GM19455 (cell line): ENCODE results near the gene MORC1.
A peak's percentile ranks its signal among the peaks of the same experiment; 100 is the strongest.

Experiments used
- ATAC-seq: cut with Tn5 transposase; IDR thresholded peaks from one replicate; pipeline ENCODE4 v1.9.1; 2021; ENCODE audit not compliant: unreplicated experiment

MORC1 gene

GRCh38 chr3:109033000-109033660 lies 84.8 kb downstream of the MORC1 start:
- ATAC-seq, result no peak

GRCh38 chr3:109028753-109029152 lies 89.2 kb downstream of the MORC1 start:
- ATAC-seq, result no peak

GRCh38 chr3:109026821-109027220 lies 91.1 kb downstream of the MORC1 start:
- no peak for ATAC-seq

GRCh38 chr3:109025896-109026295 lies 92.0 kb downstream of the MORC1 start:
- ATAC-seq, result no peak

GRCh38 chr3:109023656-109024254 lies 94.2 kb downstream of the MORC1 start:
- peak; percentile 70 for ATAC-seq

GRCh38 chr3:109023167-109023566 lies 94.8 kb downstream of the MORC1 start:
- no peak for ATAC-seq

GRCh38 chr3:109021556-109021955 lies 96.4 kb downstream of the MORC1 start:
- no peak for ATAC-seq

- no peak for ATAC-seq
Observed at GRCh38 chr3:109018828-109019227, 99.1 kb downstream of the MORC1 start.

- no peak for ATAC-seq
Observed at GRCh38 chr3:109005443-109005842, 112.5 kb downstream of the MORC1 start.

GRCh38 chr3:108998436-108998835 lies 119.5 kb downstream of the MORC1 start:
- ATAC-seq, result no peak

- ATAC-seq, result no peak
Observed at GRCh38 chr3:108985844-108986243, 132.1 kb downstream of the MORC1 start.

GRCh38 chr3:108983051-108983450 lies 134.9 kb downstream of the MORC1 start:
- no peak for ATAC-seq

GRCh38 chr3:108976058-108976457 lies 141.9 kb downstream of the MORC1 start:
- ATAC-seq, result no peak

- ATAC-seq, result no peak
Observed at GRCh38 chr3:108973019-108973418, 144.9 kb downstream of the MORC1 start.

GRCh38 chr3:108972482-108972881 lies 145.5 kb downstream of the MORC1 start:
- ATAC-seq, result no peak

- no peak for ATAC-seq
Observed at GRCh38 chr3:108970561-108970960, 147.4 kb downstream of the MORC1 start.

GRCh38 chr3:108966773-108967172 lies 151.2 kb downstream of the MORC1 start:
- no peak for ATAC-seq

- ATAC-seq, result no peak
Observed at GRCh38 chr3:108959017-108959416, 158.9 kb downstream of the MORC1 start.

GRCh38 chr3:108953700-108954099 lies 164.2 kb downstream of the MORC1 start, which contains the start of gene GUCA1C:
GUCA1C (minus strand) TSS chr3:108953879; CDS start chr3:108953762, 117 bp downstream.
- ATAC-seq, result no peak

- no peak for ATAC-seq
Observed at GRCh38 chr3:108953210-108953609, 164.7 kb downstream of the MORC1 start.

- no peak for ATAC-seq
Observed at GRCh38 chr3:108951820-108952501, 166.0 kb downstream of the MORC1 start.

GRCh38 chr3:108947855-108948254 lies 170.1 kb downstream of the MORC1 start:
- no peak for ATAC-seq
